Bone marrow (tissue), 2 donors: ENCODE results near the gene C1S.

ENCODE experiments used
- DNase-seq, 2 donors: peaks; one replicate each; lab custom pipeline; 2025; lab: John Stamatoyannopoulos, UW

C1S gene

DNA sequence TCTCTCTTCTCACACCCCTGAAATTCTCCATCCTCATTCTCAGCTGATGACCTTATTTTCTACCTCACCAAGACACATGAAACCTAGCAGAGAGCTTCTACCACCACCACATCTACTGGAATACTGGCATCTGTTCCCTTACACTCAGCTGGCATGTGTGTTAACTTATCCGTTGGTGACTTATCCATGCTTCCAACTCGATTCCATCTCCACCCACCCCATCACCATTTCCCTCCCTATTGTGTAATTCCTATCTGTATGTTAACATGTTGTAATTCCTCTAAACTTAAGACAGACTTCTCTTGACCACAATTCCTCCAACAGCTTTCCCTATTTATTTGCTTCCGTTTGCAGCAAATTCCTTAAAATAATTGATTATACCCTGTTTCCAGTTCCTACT lies 15.4 kb downstream of the C1S start:
- DNase-seq, result no peak

DNA sequence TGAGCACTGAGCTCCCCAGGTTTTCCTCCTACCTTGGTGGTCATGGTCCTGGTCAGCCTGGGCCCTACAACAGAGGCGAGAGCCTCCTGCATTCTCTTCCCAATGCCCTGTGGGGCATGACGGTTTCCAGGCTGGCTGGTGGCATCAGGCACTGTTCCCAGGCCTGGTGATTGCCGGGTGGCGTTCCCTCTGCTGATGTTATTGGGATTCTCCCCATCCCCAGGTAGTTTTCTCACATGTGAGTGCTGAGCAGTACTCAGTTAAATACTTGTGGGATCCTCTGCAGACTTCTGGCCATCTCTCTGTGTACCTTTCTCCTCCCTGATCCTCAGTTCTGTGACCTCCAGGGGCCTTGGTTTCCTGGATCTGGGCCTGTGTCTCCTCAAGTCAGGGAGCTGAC lies 16.0 kb downstream of the C1S start:
- DNase-seq, result no peak

DNA sequence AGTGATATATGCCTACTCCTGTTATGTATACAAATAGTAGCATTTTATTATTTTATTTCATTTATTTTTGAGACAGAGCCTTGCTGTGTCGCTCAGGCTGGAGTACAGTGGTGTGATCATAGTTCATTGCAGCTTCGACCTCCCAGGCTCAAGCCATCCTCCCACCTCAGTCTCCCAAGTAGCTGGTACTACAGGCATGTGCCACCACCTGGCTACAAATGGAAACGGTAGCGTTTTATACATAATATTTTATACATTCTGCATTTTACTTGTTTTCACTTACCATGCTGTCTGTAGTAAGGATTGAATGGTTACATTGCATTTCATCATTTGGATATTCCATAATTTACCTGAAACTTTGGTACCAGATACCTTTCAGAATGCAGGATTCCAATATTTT lies 17.6 kb downstream of the C1S start:
- no peak for DNase-seq

DNA sequence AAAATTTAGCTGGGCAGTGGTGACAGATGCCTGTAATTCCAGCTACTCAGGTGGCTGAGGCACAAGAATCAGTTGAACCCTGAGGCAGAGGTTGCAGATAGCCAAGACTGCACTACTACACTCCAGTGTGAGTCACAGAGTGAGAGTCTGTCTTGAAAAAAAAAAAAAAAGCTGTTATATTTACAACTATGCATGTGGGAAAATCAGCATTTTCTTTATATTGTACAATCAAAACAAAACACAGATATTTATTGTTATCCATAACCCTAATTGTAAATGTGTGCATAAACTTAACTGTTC lies 19.3 kb downstream of the C1S start:
- DNase-seq, result no peak

DNA sequence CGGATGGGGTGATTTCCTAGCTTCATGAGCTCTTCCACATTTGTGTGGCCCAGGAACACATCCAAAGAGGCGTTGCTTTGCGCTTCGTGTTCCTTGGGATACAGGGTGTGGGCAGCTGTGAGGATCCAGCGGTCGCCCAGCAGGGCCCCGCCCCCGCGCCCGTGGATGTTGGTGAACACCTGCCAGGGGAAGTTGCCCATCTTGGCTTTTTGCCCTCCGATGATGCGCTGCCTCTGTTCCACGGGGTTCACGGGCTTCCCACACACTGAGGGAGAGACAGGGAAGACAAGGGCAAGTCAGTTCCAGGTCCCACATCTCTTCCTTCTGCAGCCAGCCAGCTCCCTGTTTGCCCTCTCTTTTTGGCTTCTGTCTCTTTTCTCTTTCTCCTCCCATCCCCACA lies 20.5 kb downstream of the C1S start:
- no peak for DNase-seq

DNA sequence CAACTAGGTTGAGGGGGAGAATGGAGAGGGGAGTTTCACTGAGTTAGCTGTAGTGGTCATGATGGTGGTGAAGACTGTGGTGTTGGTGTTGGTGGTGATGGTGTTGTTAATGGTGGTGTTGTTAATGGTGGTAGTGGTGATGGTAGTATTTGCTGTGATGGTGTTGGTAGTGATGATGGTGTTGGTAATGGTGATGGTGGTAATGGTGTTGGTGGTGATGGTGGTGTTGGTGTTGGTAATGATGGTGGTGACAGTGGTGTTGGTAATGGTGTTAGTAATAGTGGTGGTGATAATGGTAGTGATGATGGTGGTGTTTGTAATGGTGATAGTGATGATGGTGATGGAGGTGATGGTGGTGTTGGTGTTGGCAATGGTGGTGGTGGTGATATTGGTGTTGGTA lies 22.6 kb downstream of the C1S start:
- DNase-seq, result no peak

DNA sequence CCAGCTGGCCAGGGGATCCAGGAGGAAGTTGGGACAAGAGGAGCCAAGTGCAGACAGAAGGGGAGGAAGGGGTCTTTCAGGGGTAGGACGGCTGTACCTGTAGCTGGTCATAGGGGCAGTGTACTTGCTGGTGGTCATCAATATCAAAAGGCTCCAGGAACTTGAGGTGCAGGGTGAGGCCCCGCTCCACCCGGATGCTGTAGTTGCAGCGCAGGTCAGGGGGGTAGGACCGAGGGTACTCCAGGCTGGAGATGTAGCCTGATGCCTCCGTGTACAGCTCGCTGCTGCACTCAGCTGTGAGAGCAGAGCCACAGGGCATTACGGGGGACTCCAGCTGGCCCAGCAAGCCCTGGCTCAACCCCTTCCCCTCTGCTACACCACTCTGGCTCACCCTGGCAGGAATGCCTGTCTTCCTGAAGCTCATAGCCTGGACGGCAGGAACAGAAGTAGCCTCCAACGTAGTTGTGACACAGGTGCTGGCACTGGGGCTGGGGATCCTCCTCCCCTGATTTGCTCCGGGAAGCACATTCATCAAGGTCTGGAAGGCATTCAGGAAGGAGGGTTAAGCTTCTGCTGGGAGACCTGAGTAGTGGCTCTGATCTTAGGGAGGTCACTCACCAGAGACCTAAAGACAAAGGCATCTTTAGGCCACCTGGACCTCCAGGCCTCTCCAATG lies 28.8 kb downstream of the C1S start:
- DNase-seq, result no peak

DNA sequence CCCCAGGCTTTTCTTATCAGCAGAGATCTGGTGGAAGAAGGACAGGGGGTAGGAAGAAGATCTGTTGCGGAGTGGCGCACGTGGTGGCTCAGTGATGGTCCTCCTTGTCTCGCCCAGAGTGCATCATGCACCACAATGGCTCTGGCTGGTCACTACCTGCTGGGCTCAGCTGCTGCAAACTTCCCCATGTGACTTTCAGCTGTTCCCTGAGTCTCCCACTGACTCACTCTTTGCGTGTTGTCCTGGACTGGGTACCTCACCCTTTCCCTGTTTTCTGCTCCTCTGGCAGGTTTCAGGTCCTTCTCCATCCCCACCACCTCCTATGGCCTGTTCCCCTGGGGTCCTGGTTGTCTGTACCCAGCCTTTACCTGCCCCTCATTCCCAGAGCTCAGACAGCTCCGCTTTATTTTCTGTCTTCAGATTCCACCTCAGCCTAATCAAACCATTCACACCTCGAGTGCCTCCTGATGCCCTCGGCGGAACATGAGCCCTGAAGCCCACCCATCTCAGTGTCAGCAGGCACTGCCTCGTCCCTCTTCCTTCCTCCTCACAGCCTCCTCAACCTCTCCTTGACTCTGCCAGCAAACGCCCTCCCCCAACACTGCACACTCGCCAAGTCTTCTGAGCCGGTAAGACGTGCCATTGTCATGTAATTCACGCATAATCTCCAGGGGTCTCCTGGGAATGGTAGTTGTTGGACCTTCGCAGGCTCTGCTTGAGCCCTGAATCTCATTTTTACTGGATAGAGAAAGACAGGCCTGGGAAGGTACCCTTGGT lies 29.9 kb downstream of the C1S start:
- DNase-seq, result no peak

DNA sequence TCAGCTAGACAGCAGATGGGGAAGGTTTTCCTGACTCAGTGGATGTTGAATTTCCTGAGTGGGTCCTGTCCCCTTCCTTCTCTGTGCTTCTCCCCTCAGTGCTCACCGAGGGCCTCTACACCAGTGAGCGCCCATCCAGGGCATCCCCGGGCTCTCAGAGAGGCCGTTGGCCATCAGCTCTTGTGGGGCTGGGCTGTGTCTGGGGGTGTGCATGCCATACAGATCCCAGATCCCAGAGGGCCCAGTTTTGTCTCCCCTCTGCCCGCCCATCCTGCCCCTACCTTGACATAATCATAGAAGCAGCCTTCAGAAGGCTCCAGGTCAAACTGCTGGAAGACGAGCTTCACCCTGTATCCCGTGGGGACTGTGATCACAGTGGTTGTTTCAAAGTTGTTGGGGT lies 30.7 kb downstream of the C1S start:
- no peak for DNase-seq

DNA sequence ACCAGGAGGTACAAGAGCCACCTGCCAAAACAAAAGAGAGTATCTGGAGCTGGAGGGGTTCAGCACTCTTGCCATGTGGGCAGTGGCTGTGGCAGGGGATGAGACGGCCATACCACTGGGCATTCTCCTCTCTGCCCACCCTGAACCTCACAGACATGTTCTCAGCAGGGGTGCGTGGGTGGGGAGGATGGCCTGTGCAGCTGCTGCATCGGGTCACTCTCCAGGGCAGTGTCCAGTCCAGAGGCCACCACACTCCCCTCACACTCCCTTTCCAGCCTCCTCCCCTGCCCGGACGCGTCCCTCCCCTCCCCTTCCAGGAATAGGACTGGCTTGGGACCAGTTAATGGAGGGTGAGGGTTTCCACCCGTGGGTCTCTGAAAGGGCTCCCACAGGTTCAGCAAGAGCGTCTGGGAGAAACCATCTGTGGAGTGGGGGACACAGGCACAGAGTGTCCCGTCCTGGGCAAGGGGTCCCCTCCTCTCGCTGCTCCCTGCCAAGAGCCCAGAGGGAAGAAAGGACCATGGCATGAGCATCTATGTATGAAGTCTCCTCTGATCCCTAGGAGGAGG lies 31.2 kb downstream of the C1S start:
- DNase-seq, result no peak

DNA sequence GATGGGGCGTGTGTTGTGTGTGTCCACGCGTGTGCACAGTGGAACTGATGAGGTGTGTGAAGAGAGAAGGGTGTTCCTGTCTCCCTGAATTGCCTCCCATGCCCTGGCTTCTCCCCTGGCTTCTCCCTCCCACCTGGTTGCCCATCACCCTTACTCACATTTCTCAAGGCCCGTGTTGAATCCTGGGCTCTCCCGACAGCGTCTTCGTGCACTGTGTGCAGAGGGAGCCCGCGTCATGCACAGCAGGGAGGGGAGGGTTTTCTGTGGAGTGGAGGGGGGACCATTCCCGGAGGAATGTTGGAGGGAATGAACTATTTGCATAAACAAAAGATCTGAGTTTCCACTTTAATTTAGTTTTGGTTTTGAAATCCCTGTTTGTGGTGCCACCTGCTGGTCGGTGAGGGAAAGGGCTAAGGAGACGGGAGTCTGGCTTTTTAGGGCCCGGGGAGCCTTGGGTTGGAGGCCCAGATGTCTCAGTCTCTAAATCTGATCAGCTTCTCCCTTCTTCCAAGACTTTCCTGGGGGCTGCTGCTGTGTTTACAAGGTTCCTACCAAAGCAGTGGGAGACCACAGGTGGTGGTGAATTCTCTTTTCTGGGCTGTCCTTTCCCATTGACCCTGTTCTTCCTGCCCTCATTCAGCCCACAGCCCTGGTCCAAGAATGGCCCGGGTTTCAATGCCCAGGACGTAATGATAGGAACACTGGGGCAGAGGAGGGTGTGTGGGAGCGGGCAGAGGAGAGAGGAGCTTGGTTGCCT lies 31.9 kb downstream of the C1S start, which contains the start of gene C1R:
Gene C1R, minus strand, starts transcription at position 217 of the 757 bp plus-strand sequence. Its CDS starts 57 bp downstream, at position 160.
- peak; percentile 22 to 59 for DNase-seq

DNA sequence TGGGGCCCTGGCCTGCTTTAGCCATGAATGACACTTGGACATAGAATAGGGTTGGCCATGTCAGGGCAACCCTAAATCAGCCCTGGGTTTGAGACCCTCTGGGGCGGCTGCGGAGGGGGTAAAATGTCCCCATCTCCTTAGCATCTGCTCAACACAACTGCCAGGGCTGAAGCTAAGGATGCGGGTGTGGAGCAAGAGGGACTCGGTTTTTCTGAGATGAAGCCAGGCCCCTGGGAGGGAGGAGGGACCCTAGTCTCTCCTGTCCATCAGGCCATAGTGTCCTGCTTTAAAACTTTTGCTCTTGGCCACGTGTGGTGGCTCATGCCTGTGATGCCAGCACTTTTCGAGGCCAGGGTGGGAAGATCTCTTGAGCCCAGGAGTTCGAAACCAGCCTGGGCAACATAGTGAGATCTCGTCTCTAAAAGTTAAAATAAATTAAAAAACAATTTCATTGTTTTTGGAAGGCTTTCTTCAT lies 32.5 kb downstream of the C1S start:
- no peak for DNase-seq

DNA sequence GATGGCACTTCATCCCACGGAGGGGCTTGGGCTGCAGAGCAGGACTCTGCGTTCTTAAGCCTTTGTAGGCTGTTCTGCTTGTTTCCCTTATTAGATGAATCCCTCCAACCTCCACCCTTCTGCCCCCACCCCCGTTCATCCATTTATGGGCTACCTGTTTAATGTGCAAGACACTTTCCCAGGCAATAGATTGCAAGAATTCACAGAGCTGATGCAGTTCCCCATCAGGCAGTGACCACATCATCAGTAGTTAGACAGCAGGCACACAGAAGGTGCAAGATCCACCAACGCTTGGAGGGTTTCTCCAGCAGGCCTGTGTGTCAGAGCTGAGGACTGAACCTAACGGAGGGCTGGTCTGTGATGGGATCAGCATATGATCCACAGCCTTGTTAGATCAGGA lies 33.0 kb downstream of the C1S start:
- no peak for DNase-seq

DNA sequence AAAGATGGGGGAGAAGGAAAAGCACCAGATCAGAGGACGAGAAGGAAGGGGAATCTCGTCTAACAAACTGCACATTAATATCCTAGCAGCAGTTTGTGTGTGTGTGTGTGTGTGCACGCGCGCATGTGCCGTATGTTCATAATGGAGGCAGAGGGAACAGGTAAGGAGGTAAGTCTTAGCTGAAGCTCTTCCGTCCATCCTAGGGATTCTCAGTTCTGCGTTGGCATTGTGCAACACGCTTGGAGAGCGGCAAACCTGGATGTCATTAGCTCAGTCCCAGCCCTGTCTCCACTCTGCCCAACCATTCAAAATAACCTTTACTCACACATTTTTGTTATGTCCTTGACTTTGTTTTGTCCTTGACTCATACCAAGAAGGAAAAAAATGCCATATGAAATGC lies 33.4 kb downstream of the C1S start:
- DNase-seq, result no peak

DNA sequence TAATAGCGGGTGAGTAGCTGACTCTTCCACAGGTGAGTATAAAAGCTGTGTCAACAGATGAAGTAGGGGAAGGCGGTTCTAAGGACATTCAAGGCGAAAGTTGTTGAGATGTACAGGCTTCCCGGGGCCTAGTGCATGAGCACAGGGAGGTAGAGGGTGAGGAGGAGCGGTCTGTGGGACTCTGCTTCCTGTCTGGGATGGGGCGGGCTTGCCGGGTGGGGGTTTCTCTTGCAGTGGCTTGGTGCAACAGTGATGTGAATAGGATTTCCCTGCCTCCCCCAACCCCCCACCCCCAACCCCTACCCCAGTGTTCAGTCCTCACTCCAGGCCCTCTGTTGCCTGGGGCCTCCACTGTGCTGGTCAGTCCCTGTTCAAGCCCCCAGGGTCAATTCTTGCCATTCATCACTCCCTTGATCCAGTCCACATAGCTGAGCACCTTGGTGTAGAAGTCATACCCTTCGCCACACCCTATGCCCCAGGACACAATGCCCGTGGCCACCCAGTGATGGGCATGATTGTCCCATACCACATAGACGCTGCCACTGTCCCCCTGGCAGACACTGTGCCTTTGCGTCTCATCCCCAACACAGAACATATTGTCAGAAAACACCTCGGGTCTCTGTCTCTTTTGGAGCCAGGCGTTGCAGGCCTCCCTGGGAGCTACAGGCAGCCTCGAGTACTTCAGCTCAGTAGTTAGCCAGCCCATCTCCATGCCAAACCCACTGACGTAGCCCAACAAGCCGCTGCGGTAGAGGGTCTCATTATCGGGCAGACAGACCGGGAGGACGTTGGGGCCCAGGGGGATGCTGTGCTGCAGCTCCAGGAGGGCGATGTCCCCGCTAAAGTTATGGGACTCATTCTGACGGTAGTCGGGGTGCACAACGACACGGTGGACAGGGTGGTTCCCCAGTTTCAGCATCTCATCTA lies 35.8 kb downstream of the C1S start:
- DNase-seq, result no peak

DNA sequence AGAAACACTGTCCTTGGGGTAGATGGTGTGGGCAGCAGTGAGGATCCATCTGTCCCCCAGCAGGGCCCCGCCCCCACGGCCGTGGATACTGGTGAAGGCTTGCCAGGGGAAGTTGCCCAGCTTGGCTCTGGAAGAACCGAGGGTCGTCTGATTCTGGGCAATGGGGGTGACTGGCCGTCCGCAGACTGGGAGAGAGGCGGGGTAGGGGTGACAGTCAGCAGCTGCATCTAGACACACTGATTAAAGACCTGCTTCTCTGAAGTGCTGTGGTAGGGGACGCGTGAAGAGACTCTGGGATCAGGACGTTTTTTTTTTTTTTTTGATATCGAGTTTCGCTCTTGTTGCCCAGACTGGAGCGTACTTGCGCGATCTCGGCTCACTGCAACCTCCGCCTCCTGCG lies 36.5 kb downstream of the C1S start:
- DNase-seq, result no peak

DNA sequence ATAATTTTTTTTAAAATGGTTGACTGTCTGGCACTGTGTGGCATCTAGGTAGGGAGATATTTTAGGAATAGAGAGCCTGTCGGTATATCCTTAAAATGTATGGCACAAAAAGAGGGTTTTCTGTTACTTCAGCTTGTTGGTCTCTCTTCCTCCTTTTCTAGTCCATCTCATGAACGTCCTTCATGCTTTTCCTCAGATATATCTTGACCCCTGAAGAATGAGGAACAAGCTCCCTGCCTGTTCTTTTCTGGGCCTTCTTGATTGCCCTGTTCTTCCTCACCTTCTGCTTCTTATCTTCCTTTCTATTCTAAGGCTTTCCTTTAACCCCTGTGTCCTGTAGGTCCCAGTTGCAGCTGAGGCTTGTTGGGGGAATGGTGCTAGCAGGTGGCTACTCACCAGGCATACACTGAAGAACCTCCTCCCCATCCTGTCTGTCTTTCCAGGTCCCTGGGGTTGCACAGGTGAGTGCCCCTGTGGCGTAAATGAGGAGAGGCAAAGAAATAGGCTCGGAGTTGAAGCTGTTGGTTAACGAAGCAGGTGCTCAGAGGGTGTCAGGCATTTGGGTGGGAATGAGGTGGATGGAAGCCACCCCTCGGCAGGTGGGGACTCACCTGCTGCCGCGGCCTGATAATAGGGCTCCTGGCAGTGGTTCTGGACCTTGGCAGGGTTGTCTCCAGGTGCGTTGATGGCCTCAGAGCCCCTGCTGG lies 38.9 kb downstream of the C1S start:
- no peak for DNase-seq

DNA sequence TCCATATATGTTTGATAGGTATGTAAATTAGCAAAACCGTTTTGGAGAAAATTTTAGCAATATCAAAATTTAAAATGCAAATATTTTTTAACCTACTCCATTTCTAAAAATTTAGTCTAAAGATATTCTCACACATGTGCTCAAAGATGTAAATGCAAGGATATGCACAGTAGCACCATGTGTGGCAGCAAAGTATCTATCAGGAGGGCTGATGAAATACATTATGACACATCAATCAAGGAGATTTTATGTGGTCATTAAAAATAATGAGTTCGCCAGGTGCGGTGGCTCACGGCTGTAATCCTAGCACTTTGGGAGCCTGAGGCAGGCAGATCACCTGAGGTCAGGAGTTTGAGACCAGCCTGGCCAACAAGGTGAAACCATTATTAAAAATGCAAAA lies 39.7 kb downstream of the C1S start:
- DNase-seq, result no peak

DNA sequence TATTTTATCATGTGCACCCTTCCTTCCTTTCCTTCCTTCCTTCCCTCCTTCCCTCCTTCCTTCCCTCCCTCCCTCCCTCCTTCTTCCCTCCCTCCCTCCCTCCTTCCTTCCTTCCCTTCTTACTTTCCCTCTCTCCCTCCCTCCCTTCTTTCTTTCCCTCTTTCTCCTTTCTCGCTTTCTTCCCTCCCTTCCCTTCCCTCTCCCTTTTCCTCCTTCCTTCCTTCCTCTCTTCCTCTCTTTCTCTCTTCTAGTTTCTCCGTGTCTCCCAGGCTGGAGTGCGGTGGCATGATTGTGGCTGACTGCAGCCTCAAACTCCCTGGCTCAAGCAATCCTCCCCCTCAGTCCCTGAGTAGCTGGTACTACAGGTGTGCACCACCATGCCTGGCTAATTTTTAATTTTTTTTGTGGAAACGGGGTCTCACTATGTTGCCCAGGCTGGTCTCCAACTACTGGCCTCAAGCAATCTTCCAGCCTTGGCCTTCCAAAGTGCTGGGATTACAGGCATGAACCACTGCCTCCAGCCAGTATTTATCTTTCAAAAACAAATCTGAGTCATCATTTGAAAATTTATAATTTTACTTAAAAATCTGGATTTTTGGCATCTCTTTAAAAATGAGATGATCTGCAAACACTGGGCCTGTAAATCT lies 40.7 kb downstream of the C1S start:
- DNase-seq, result no peak

DNA sequence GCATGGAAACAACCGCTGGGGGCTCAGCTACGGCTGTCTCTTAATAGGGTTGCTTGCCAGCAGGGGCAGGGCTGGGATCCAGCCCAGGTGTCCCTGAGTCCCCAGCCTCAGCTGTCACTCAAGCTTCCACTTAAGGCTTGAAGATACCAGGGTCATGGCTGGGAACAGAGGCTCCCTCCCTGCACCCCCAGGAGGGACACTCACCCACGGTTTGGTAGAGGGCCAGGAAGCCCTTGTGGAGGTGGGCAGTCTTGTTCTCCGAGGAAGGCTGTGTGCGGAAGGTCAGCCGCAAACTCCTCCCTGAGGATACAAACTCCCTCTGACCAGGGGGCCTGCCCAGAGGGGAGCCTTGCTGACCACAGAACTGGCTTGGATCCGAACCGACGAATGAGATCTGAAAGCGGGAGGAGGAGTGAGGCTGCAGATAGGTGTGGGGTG lies 41.2 kb downstream of the C1S start:
- DNase-seq, result no peak
